HepG2 (cell line): ENCODE results near the gene KATNAL2. TPM values are rescaled to one million over a fixed set of nuclear protein-coding genes. Genes with fewer than 3 reads are reported as not detected.

Source experiments
- ATAC-seq: fragments of 200-7000 bp; cut with Tn5 transposase; 3 replicates; pipeline ENCODE4 v1.9.1; 2020; ENCODE audit warnings: mild to moderate bottlenecking, moderate library complexity
- BruUV-seq: library from RNA; stranded (reverse); fragments of 400-500 nt; replicated peaks from 2 replicates; lab custom pipeline; 2021; lab: Mats Ljungman, UMichigan
- CTCF ChIA-PET: fragments of 300-600 bp; formaldehyde crosslinking; extraction: SDS; loops from one replicate; lab custom pipeline; 2021; ENCODE audit warnings: low total read pairs, inconsistent platforms, low intra/inter-chr PET ratio; lab: Yijun Ruan, JAX
- POLR2A ChIA-PET: fragments of 350-600 bp; sonication (Branson Sonifier 250); formaldehyde crosslinking; loops from one replicate; lab custom pipeline; 2020; ENCODE audit warnings: antibody characterized with exemption, inconsistent platforms; lab: Yijun Ruan, JAX
- DNase-seq: peaks from one replicate; pipeline ENCODE4 v3.0.0-alpha.2; 2015; ENCODE audit warnings: low spot score
- FAIRE-seq: peaks from 3 replicates; lab custom pipeline; 2011; peaks lifted over from hg19 to GRCh38; lab: Jason Lieb, UNC
- H2AFZ ChIP-seq: one replicate; pipeline ENCODE4 v1.6.1; 2011; ENCODE audit warnings: low read length, inconsistent platforms
- H3K27ac ChIP-seq: fragments of 300-600 bp; 3 replicates; pipeline ENCODE4 v1.8.0; 2011; ENCODE audit warnings: mixed run types, mild to moderate bottlenecking, mixed read lengths, low read length, inconsistent platforms; ENCODE audit not compliant: insufficient read depth; ENCODE audit errors: extremely low read length
- H3K27me3 ChIP-seq, 2 experiments: fragments of 200-600 bp in 1 of 2; 2 replicates in 1 of 2; 3 replicates in 1 of 2; pipeline versions ENCODE4 v1.6.0 to v1.8.0; 2011; ENCODE audit warnings: low read length in 2 of 2, mild to moderate bottlenecking in 2 of 2, moderate library complexity in 2 of 2, inconsistent platforms in 1 of 2; ENCODE audit not compliant: insufficient read depth in 2 of 2, control insufficient read depth in 1 of 2
- H3K36me3 ChIP-seq, 2 experiments: fragments of 200-600 bp in 1 of 2; replicated peaks in 1 of 2; 2 replicates in 1 of 2; 3 replicates in 1 of 2; pipeline versions ENCODE4 v1.5.1 to v1.8.0; 2011; ENCODE audit warnings: low read length in 2 of 2, inconsistent platforms in 1 of 2; ENCODE audit not compliant: insufficient read depth in 2 of 2, control insufficient read depth in 1 of 2
- H3K4me1 ChIP-seq: 2 replicates; pipeline ENCODE4 v1.5.1; 2012; ENCODE audit warnings: low read length, inconsistent platforms; ENCODE audit not compliant: insufficient read depth
- H3K4me2 ChIP-seq: 2 replicates; pipeline ENCODE4 v1.6.0; 2011; ENCODE audit warnings: low read depth, low read length, inconsistent platforms
- H3K4me3 ChIP-seq, 3 experiments: fragments of 200-600 bp in 1 of 3; sonication (generic), shearing (Covaris generic) in 1 of 3; replicated peaks in 1 of 3; 2 replicates each; pipeline ENCODE4 v1.5.1; 2011 to 2016; ENCODE audit warnings: low read length in 3 of 3, inconsistent platforms in 2 of 3, low read depth in 2 of 3, mild to moderate bottlenecking in 2 of 3, control low read depth in 1 of 3, mixed read lengths in 1 of 3; ENCODE audit not compliant: insufficient read depth in 1 of 3
- H3K79me2 ChIP-seq: one replicate; pipeline ENCODE4 v1.6.1; 2011; ENCODE audit warnings: low read length, inconsistent platforms; ENCODE audit not compliant: insufficient read depth
- H3K9ac ChIP-seq: 2 replicates; pipeline ENCODE4 v1.6.0; 2011; ENCODE audit warnings: mild to moderate bottlenecking, low read depth, low read length, inconsistent platforms; ENCODE audit not compliant: insufficient read depth
- H3K9me3 ChIP-seq: 2 replicates; pipeline ENCODE4 v1.5.1; 2012; ENCODE audit warnings: mild to moderate bottlenecking, low read length
- H4K20me1 ChIP-seq: 2 replicates; pipeline ENCODE4 v1.6.0; 2011; ENCODE audit warnings: inconsistent platforms, mild to moderate bottlenecking, low read length, moderate library complexity; ENCODE audit not compliant: insufficient read depth
- BCLAF1 ChIP-seq: fragments of 450-650 bp; IDR thresholded peaks from 2 replicates; pipeline ENCODE4 v1.6.1; 2017; ENCODE audit warnings: mild to moderate bottlenecking
- CHCHD3 ChIP-seq: sonication (generic); formaldehyde crosslinking; IDR thresholded peaks from 2 replicates; pipeline ENCODE4 v1.8.0; 2022; ENCODE audit warnings: mild to moderate bottlenecking, missing genetic modification reagents, moderate library complexity
- EP300 ChIP-seq, 3 experiments: sonication (generic) in 1 of 3; formaldehyde crosslinking in 1 of 3; IDR thresholded peaks; 2 replicates each; pipeline versions ENCODE4 v1.5.1 to v1.6.1; 2011 to 2020; ENCODE audit warnings: low read depth in 2 of 3, low read length in 2 of 3, borderline replicate concordance in 1 of 3, improper control_type of control experiment in 1 of 3, mild to moderate bottlenecking in 1 of 3, missing genetic modification reagents in 1 of 3, moderate library complexity in 1 of 3
- FOSL1 ChIP-seq: sonication (generic); formaldehyde crosslinking; IDR thresholded peaks from 2 replicates; pipeline ENCODE4 v1.9.0; 2021; ENCODE audit warnings: missing genetic modification reagents, borderline replicate concordance
- SAP130 ChIP-seq: IDR thresholded peaks from 2 replicates; pipeline ENCODE4 v1.6.1; 2016; ENCODE audit warnings: low read depth
- YEATS2 ChIP-seq: sonication (generic); formaldehyde crosslinking; IDR thresholded peaks from 2 replicates; pipeline ENCODE4 v1.4.0; 2020; ENCODE audit warnings: missing genetic modification reagents, borderline replicate concordance
- ZBTB3 ChIP-seq: sonication (generic); formaldehyde crosslinking; IDR thresholded peaks from 2 replicates; pipeline ENCODE4 v1.4.0; 2020; ENCODE audit warnings: low read depth, mild to moderate bottlenecking, moderate library complexity, missing genetic modification reagents, borderline replicate concordance
- ZFP90 ChIP-seq: sonication (generic); formaldehyde crosslinking; IDR thresholded peaks from 2 replicates; pipeline ENCODE4 v1.8.0; 2022; ENCODE audit warnings: missing genetic modification reagents, mild to moderate bottlenecking, inconsistent platforms, borderline replicate concordance
- ZNF12 ChIP-seq: sonication (generic); formaldehyde crosslinking; IDR thresholded peaks from 2 replicates; pipeline ENCODE4 v1.5.0; 2020; ENCODE audit warnings: missing genetic modification reagents
- ZNF24 ChIP-seq: fragments of 450-650 bp; IDR thresholded peaks from 2 replicates; pipeline ENCODE4 v1.6.1; 2017; ENCODE audit warnings: antibody characterized with exemption, mild to moderate bottlenecking
- ZNF282 ChIP-seq: fragments of 450-650 bp; IDR thresholded peaks from 2 replicates; pipeline ENCODE4 v1.6.1; 2018; ENCODE audit not compliant: partially characterized antibody
- ZNF546 ChIP-seq: sonication (generic); formaldehyde crosslinking; conservative IDR thresholded peaks from 2 replicates; pipeline ENCODE4 v1.8.1; 2023; ENCODE audit warnings: mild to moderate bottlenecking, missing genetic modification reagents
- ZNF562 ChIP-seq: sonication (generic); formaldehyde crosslinking; IDR thresholded peaks from 2 replicates; pipeline ENCODE4 v1.8.0; 2022; ENCODE audit warnings: missing genetic modification reagents, borderline replicate concordance
- ZNF704 ChIP-seq: sonication (generic); formaldehyde crosslinking; IDR thresholded peaks from 2 replicates; pipeline ENCODE4 v1.8.1; 2023; ENCODE audit warnings: mild to moderate bottlenecking, inconsistent platforms, moderate library complexity, missing genetic modification reagents, borderline replicate concordance
- WGBS: methylation state at CpG from one replicate; pipeline ENCODE4 v1.1.6; 2017; ENCODE audit warnings: low lambda C conversion rate; 5-methylcytosine and 5-hydroxymethylcytosine counted together
- in situ Hi-C: cut with HindIII; loops from 2 replicates; pipeline ENCODE4 v1.10.0; 2017; ENCODE audit warnings: low pct_unique_long_range_greater_than_20kb; ENCODE audit not compliant: extremely low pct_ligation_motif_present
- intact Hi-C: fragments of 100-400 bp; cut with micrococcal nuclease; formaldehyde crosslinking; loops from one replicate; pipeline ENCODE4 v1.10.0; 2022; ENCODE audit not compliant: unreplicated experiment
- polyA plus RNA-seq, 8 experiments: library from polyadenylated mRNA; depleted of rRNA in 3 of 8; stranded (reverse) in 7 of 8; unstranded in 1 of 8; fragments of >200 nt; fragmentation: Illumina TruSeq in 4 of 8; extraction: Trizol in 4 of 8; gene quantifications; 2 replicates each; pipeline versions ENCODE4 v1.2.1 to v1.2.3, GENCODE V29; 2011 to 2016; ENCODE audit warnings: low read depth in 4 of 8, missing spikeins in 1 of 8, mixed read lengths in 1 of 8; ENCODE audit not compliant: insufficient read depth in 1 of 8
- total RNA-seq, 5 experiments: library from RNA; depleted of rRNA; stranded (reverse); fragments of >200 nt; fragmentation: Illumina TruSeq; extraction: Trizol; gene quantifications; 2 replicates each; pipeline ENCODE4 v1.2.3, GENCODE V29; 2016; ENCODE audit warnings: low read depth in 1 of 5

KATNAL2 gene
- total and polyA plus RNA-seq, 2 of the 13 experiments (the other 11 are each of a cell fraction or from before 2014, with no cell fraction given): not detected

- Histone ChIP-seq H3K4me1 (no peaks in the 10 kb centered on the region), H3K9ac (no peak overlapping the region), H3K27ac (no peak overlapping the region), H3K4me3 (no peak overlapping the region), H3K4me2 (no peak overlapping the region), H2AFZ (no peak overlapping the region), H3K27me3 (no peaks in the 10 kb centered on the region), H3K9me3 (peaks cover 22% of the 10 kb centered on the region), H4K20me1 (no peaks in the 10 kb centered on the region), H3K79me2 (peaks cover 3% of the 10 kb centered on the region), H3K36me3 (0 out of 5 replicates have a peak, but pooled peaks cover 1 to 6% of the 10 kb centered on the region in 2 experiments)
- DNase-seq: no peak
- ATAC-seq: no peak
- in situ Hi-C loops (no loop called here), intact Hi-C loops (no loop called here)
- FAIRE-seq: no peak
- no TSS peak for BruUV-seq
- CTCF ChIA-PET: no interaction called here
- POLR2A ChIA-PET: no interaction called here
- peak; percentile 40; the same call in 1 of the 2 replicates for TF ChIP-seq ZNF562 (CRISPR knock-in tag)
- TF ChIP-seq ZFP90 (CRISPR knock-in tag): no peak
- no peak for TF ChIP-seq ZNF704 (CRISPR knock-in tag)
- 96% methylated on average over 15 of the region's 15 CpGs for WGBS
Observed at GRCh38 chr18:46877329-46877987, 39.9 kb upstream of the KATNAL2 start.

- no TSS peak for BruUV-seq
- H2AFZ ChIP-seq: no peak overlapping the region
- no peak overlapping the region for H3K4me2 ChIP-seq
- DNase-seq: no peak
- in situ Hi-C loops: no loop called here
- peaks cover 6% of the 10 kb centered on the region for H3K79me2 ChIP-seq
- H3K36me3 ChIP-seq: peaks cover 1 to 7% of the 10 kb centered on the region in 2 experiments; a peak in 1 of 5 replicates
- no peaks in the 10 kb centered on the region for H3K4me1 ChIP-seq
- 0 out of 2 replicates have a peak, but pooled peaks cover 4% of the 10 kb centered on the region for H4K20me1 ChIP-seq
- intact Hi-C loops: no loop called here
- H3K27me3 ChIP-seq: no peaks in the 10 kb centered on the region
- H3K9ac ChIP-seq: no peak overlapping the region
- no peak overlapping the region for H3K27ac ChIP-seq
- no peak for ATAC-seq
- ChIA-PET CTCF (no interaction called here), POLR2A (no interaction called here)
- no peak overlapping the region for H3K4me3 ChIP-seq
- peaks cover 12% of the 10 kb centered on the region for H3K9me3 ChIP-seq
- 98% methylated on average over 4 of the region's 4 CpGs for WGBS
- no peak for FAIRE-seq
- TF ChIP-seq CHCHD3 (CRISPR knock-in tag): no peak
- TF ChIP-seq BCLAF1: no peak
- TF ChIP-seq ZNF282: no peak
- TF ChIP-seq ZBTB3 (CRISPR knock-in tag): no peak
- no peak for TF ChIP-seq FOSL1 (CRISPR knock-in tag)
- no peak for TF ChIP-seq ZNF12 (CRISPR knock-in tag)
- no peak for TF ChIP-seq EP300 (IDR thresholded peaks at IDR 0.05; ENCODE audit: low read depth in 2 of 2, low read length in 2 of 2)
- TF ChIP-seq EP300 (CRISPR knock-in tag; IDR thresholded peaks at IDR 0.05; ENCODE audit: borderline replicate concordance): no peak
- TF ChIP-seq ZNF24: no peak
- no peak for TF ChIP-seq ZNF546 (CRISPR knock-in tag)
- no peak for TF ChIP-seq SAP130 (CRISPR knock-in tag)
- TF ChIP-seq YEATS2: no peak
Observed at GRCh38 chr18:46883180-46883579, 34.2 kb upstream of the KATNAL2 start.
